ELR (cell line): Measurements from ENCODE around the gene SEL1L.
"Not testable (repeated sequence)": the region's sequence is repeated elsewhere in the genome, so short reads cannot be mapped to it uniquely, and the experiment has no call there.

ENCODE experiments used
- DNase-seq: peaks from one replicate; pipeline ENCODE4 v3.0.0-alpha.2; 2015; ENCODE audit warnings: low read depth

SEL1L gene

GRCh38 chr14:81447021-81447764 is 86.5 kb downstream of the SEL1L start:
- no peak for DNase-seq

DNA sequence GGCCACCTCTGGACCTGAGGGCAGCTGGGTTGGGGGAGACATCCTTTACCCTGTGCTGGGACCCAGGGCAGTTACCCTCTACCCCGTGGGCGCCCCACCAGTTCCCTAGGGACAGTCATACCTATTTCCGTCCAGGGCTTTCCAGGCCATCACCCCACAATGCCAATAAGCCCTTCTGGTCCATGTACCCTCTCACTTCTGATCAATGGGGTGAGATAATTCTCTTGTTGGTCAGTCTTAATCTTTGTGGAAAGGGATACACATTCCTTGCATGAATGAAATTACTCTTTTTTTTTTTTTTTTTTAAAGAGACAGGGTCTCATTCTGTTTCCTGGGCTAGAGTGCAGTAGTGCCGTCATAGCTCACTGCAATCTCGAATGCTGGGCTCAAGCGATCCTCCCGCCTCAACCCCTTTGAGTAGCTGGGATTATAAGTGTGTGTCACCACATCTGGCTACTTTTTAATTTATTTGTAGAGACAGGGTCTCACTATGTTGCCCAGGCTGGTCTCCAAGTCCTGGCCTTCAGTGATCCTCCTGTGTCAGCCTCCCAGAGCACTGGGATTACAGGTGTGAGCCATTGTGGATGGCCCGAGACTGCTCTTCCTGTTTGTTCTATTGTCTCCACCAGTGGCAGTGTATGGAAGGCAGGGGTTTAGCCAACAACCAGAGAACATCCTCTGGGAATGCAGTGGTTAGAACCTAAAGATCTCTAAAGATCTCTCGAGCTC is 87.2 kb downstream of the SEL1L start:
- DNase-seq: no peak

- no peak for DNase-seq
These were observed 92.0 kb downstream of the SEL1L start for GRCh38 chr14:81441626-81442134.

- DNase-seq: no peak
These were observed 93.6 kb downstream of the SEL1L start for GRCh38 chr14:81440041-81440440.

DNA sequence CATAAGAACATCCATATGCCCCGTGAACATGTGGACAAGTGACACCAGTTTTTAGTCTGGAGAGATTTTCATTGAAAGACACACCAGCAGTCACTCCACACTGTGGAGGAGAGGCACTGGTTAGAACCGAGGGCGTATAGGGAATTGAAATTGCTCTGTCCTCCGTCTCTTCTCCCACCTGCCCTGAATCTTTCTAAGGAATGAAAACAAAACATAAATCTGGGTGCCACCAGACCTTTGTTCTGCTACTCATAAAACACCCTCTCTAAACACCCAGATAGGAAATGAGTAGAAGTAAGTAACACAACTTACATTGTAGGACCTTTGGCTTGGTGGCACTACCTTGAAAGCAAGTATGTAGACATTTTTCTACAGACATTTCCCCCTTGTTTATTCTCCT is 96.4 kb downstream of the SEL1L start:
- DNase-seq: no peak

DNA sequence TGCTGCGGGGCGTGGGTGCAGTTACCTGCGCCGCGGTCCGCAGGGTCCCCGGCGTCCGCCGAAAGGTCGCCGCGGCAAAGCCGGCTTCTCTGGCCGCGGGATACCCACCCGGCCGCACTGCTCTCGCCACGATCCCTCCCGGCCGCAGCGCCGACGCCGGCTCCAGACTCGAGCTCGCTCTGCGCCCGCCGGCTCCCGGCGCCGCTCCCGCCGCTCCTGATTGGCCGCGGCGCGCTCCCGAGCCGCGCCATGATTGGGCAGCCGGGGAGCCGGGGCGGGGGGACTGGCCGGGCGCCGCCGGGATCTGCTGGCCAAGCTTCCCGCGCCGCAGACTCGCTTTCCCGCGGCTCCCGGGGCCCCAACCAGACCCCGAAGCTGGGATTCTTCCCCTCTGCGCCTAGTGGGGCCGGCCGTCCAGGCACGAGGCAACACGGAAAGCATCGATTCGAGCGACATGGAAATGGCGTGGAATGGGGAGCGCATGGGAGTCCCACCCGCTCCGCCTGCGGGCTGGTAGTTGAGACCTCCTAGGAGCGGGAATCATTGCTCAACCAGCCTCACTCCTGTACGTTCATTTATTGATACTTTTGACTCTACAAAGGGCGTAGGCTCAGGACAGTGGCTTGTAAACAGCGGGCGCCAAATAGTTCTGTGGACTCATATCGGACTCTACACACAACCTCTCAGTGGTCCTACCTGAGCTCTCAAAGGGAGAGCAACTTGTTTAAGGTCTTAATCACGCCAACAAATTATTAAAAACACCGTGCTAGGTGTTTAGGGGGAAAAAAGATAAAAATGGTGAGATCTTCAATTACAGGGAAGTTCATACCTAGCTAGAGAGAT is 97.1 kb downstream of the SEL1L start:
- DNase-seq: peak; percentile 6

- DNase-seq: peak; percentile 6
These were observed 98.0 kb downstream of the SEL1L start for GRCh38 chr14:81435391-81436295.

DNA sequence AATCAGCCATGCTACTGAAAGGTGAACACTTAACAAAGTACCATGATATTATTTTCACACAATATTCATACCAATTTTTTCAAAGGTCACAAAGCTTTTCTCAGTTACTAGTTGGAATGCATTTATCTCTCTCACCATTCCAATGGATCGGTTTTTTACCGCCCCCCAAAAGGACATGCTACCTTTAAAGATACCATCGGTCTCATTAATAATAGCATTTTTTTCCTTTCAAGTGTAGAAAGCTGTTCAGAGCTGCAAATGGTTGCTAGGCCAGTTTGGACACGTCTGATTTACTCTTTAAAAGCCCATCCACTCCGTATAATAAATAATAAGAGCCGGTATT is 98.6 kb downstream of the SEL1L start:
- no peak for DNase-seq

- DNase-seq: no peak
These were observed 99.4 kb downstream of the SEL1L start for GRCh38 chr14:81434230-81434629.

- no peak for DNase-seq
These were observed 100.3 kb downstream of the SEL1L start for GRCh38 chr14:81433378-81433777.

DNA sequence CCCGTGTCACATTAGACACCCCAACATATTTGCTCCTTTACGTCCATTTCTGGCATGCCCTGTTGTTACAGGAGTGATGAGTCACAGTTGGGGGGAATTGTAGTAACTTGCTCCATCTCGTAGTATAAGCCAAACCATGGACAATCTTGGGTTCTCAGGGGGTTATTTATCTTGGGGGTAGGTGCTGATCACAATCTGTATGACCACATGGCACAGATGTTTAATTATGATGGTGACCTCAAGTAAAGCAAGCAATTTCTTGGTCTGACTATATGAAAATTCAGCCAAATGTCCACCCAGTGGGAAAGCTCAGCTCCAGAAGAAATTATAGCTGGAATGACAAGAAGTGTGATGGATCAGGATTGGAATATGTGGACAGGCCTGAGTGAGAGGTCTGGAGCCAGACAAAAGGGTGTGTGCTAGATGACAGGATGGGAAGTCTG is 101.4 kb downstream of the SEL1L start:
- DNase-seq: no peak

DNA sequence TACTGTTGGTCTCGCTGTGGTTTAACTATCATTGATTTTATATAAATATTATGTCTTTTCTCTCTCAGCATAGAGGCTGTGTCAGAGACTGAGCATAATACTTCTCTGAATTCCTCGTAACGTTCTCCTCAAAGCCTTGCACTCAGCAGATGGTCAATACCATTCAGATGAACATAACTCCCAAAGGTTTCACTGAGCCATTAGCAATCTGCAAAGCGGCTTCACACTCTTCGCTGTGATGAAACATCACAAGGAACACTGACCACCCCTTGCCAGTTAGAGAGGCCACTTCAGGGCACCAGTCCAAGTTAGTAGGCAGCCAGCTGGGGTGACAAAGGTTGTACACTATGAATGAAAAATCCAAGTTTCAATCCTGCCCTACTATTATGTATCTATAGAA is 103.4 kb downstream of the SEL1L start:
- DNase-seq: no peak

GRCh38 chr14:81429749-81430148 is 103.9 kb downstream of the SEL1L start:
- not testable (repeated sequence) for DNase-seq

DNA sequence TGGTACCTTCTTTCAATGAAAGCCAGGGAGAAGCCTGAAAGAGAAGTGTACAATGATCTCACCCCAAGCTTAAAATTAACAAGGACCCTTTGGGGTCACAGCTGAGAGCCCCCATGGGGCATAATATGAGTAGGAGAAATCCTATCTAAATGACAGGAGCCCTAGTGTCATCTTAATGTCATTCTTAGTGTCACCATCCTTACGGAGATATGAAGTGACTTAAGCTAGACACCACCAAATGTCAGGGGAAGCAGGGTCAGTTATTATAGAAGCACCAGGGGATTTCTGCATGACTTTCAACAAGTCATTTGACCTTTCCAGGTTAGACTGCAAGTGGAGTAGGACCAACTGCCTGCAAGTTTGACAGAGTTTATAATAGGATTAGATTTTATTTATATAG is 104.6 kb downstream of the SEL1L start:
- DNase-seq: no peak

GRCh38 chr14:81427348-81428058 is 106.2 kb downstream of the SEL1L start:
- no peak for DNase-seq

GRCh38 chr14:81423504-81423903 is 110.1 kb downstream of the SEL1L start:
- no peak for DNase-seq
